K562 (cell line): ENCODE measurements around the gene MEGF9. TPM values are rescaled to one million over a fixed set of nuclear protein-coding genes. Genes with fewer than 3 reads are reported as not detected.

Source experiments
- ATF1 ChIP-seq, 2 experiments: fragments of 450-650 bp in 1 of 2; IDR thresholded peaks; 2 replicates each; pipeline ENCODE4 v1.6.1; 2016; ENCODE audit warnings: missing compliant biosample characterization in 1 of 2, missing genetic modification characterization in 1 of 2
- ATF2 ChIP-seq: sonication (generic); formaldehyde crosslinking; IDR thresholded peaks from 2 replicates; pipeline ENCODE4 v1.8.1; 2022; ENCODE audit warnings: missing genetic modification reagents
- ATF7 ChIP-seq: fragments of 450-650 bp; IDR thresholded peaks from 2 replicates; pipeline ENCODE4 v1.7.1; 2014; ENCODE audit warnings: mild to moderate bottlenecking, moderate library complexity
- CEBPG ChIP-seq, 3 experiments: fragments of 200-800 bp in 1 of 3; sonication (Bioruptor generic) in 1 of 3; sonication (generic) in 1 of 3; formaldehyde crosslinking in 1 of 3; IDR thresholded peaks in 2 of 3; conservative IDR thresholded peaks in 1 of 3; 2 replicates each; pipeline versions ENCODE4 v1.6.1 to v1.8.0; 2016 to 2022; ENCODE audit warnings: missing compliant biosample characterization in 2 of 3, missing genetic modification characterization in 2 of 3, mild to moderate bottlenecking in 1 of 3, missing genetic modification reagents in 1 of 3
- CREM ChIP-seq: IDR thresholded peaks from 2 replicates; pipeline ENCODE4 v1.6.1; 2014; ENCODE audit warnings: antibody characterized with exemption, low read depth
- GABPA ChIP-seq: fragments of 200-800 bp; sonication (Bioruptor generic); conservative IDR thresholded peaks from 2 replicates; pipeline ENCODE4 v1.6.1; 2016; ENCODE audit warnings: low read depth, missing genetic modification characterization, missing compliant biosample characterization
- GMEB1 ChIP-seq: fragments of 250-450 bp; sonication (Bioruptor Pico); IDR thresholded peaks from 2 replicates; pipeline ENCODE4 v1.4.0; 2020; ENCODE audit warnings: mild to moderate bottlenecking
- JUND ChIP-seq, 2 experiments: IDR thresholded peaks; 2 replicates in 1 of 2; 3 replicates in 1 of 2; pipeline ENCODE4 v1.6.1; 2011; ENCODE audit warnings: borderline replicate concordance in 2 of 2, low read depth in 2 of 2, low read length in 2 of 2, improper control_type of control experiment in 1 of 2, missing biosample characterization in 1 of 2, missing genetic modification characterization in 1 of 2, missing genetic modification reagents in 1 of 2
- MXI1 ChIP-seq: IDR thresholded peaks from 2 replicates; pipeline ENCODE4 v1.6.1; 2011; ENCODE audit warnings: low read depth, mild to moderate bottlenecking, improper control_type of control experiment, low read length
- PCBP2 ChIP-seq: fragments of 200-400 bp; formaldehyde crosslinking; IDR thresholded peaks from 2 replicates; pipeline ENCODE4 v1.6.1; 2018; ENCODE audit warnings: low read length, low read depth, mild to moderate bottlenecking, moderate library complexity; ENCODE audit not compliant: poor library complexity, severe bottlenecking
- RFX1 ChIP-seq: fragments of 450-650 bp; IDR thresholded peaks from 2 replicates; pipeline ENCODE4 v1.6.1; 2016; ENCODE audit warnings: mild to moderate bottlenecking, moderate library complexity
- SPI1 ChIP-seq: IDR thresholded peaks from 2 replicates; pipeline ENCODE4 v1.6.1; 2011; ENCODE audit warnings: low read depth, low read length, control low read depth, borderline replicate concordance
- SRSF7 ChIP-seq: fragments of 200-400 bp; formaldehyde crosslinking; optimal IDR thresholded peaks from 2 replicates; pipeline ENCODE3; 2017; ENCODE audit warnings: mild to moderate bottlenecking, low read depth, low read length
- ZBTB11 ChIP-seq, 3 experiments: fragments of 200-800 bp in 1 of 3; fragments of 250-450 bp in 1 of 3; fragments of 450-650 bp in 1 of 3; sonication (Bioruptor Pico) in 1 of 3; sonication (Bioruptor generic) in 1 of 3; formaldehyde crosslinking in 1 of 3; IDR thresholded peaks; 2 replicates each; pipeline versions ENCODE4 v1.6.1 to v1.8.0; 2016 to 2022; ENCODE audit warnings: mild to moderate bottlenecking in 2 of 3, missing genetic modification characterization in 2 of 3, missing compliant biosample characterization in 1 of 3, moderate library complexity in 1 of 3
- ZNF395 ChIP-seq: fragments of 200-800 bp; sonication (Bioruptor generic); IDR thresholded peaks from 2 replicates; pipeline ENCODE4 v1.6.1; 2017; ENCODE audit warnings: missing genetic modification characterization, missing compliant biosample characterization
- polyA plus RNA-seq, 8 experiments: library from polyadenylated mRNA; depleted of rRNA in 4 of 8; stranded (reverse) in 5 of 8; unstranded in 3 of 8; fragments of >200 nt; fragmentation: Nextera tagmentation in 2 of 8; fragmentation: Illumina TruSeq in 1 of 8; extraction: Ambion mirVana in 2 of 8; extraction: Trizol in 1 of 8; gene quantifications; 2 replicates each; pipeline versions ENCODE4 v1.2.1 to v1.2.3, GENCODE V29; 2011 to 2014; ENCODE audit warnings: inconsistent platforms in 1 of 8, missing spikeins in 1 of 8
- total RNA-seq, 7 experiments: library from RNA; depleted of rRNA in 6 of 7; stranded (reverse); fragments of >200 nt in 6 of 7; fragmentation: Illumina TruSeq in 2 of 7; extraction: Trizol in 2 of 7; gene quantifications; 2 replicates each; pipeline versions ENCODE4 v1.2.1 to v1.2.3, GENCODE V29; 2011 to 2021; ENCODE audit warnings: low replicate concordance in 1 of 7

The MEGF9 gene
- total and polyA plus RNA-seq, 9 of the 15 experiments (the other 6 are each of a cell fraction or from before 2014, with no cell fraction given) = 2.1 to 6.2 (median 3.8) TPM

GRCh38 chr9:120583958-120584369 lies 130.3 kb downstream of the MEGF9 start (continued):
- peak; percentile 80; the same call in 1 of the 2 replicates for TF ChIP-seq ATF2 (CRISPR knock-in tag)
- TF ChIP-seq GABPA (tag) = 0 out of 2 replicates have a peak, but pooled peaks have one; percentile 22
- TF ChIP-seq CREM = peak; percentile 90
- TF ChIP-seq CEBPG (CRISPR knock-in tag; IDR thresholded peaks at IDR 0.05) = no peak
- 0 out of 4 replicates have a peak, but pooled peaks of 1 of the 2 experiments have one; percentile 20 for TF ChIP-seq CEBPG (tag; conservative IDR thresholded peaks at IDR 0.05 in 1 of 2, IDR thresholded peaks at IDR 0.05 in 1 of 2)
- TF ChIP-seq JUND (IDR thresholded peaks at IDR 0.05; ENCODE audit: borderline replicate concordance, low read depth, low read length) = peak; percentile 87
- peak; percentile 90 for TF ChIP-seq JUND (tag; IDR thresholded peaks at IDR 0.05; ENCODE audit: borderline replicate concordance, low read depth, low read length)
- TF ChIP-seq GMEB1 (CRISPR knock-in tag) = no peak
- TF ChIP-seq ATF7 = peak; percentile 97
- TF ChIP-seq ZNF395 (CRISPR knock-in tag) = peak; percentile 53; the same call in 1 of the 2 replicates
- TF ChIP-seq MXI1 = peak; percentile 66; the same call in 1 of the 2 replicates
- TF ChIP-seq ATF1 (CRISPR knock-in tag; IDR thresholded peaks at IDR 0.05) = 0 out of 2 replicates have a peak, but pooled peaks have one; percentile 25
- peak; percentile 89 for TF ChIP-seq ATF1 (tag; IDR thresholded peaks at IDR 0.05)
- no peak for TF ChIP-seq PCBP2
- TF ChIP-seq SPI1 = 0 out of 2 replicates have a peak, but pooled peaks have one; percentile 34
- peak; percentile 86 for TF ChIP-seq RFX1
- no peak for TF ChIP-seq ZBTB11 (CRISPR knock-in tag; IDR thresholded peaks at IDR 0.05)
- no peak for TF ChIP-seq SRSF7
